ENCODE data around the gene LASP1.

LASP1 gene

GRCh38 chr17:38889745-38890409, 20.0 kb downstream of the LASP1 start:
- Mint-ChIP-seq H3K4me1 (peaks cover 92% of the 10 kb centered on the region), H3K4me3 (peak overlapping the region; percentile 41), H3K9me3 (no peaks in the 10 kb centered on the region), H3K36me3 (peaks cover 72% of the 10 kb centered on the region), H3K27me3 (peaks cover 4% of the 10 kb centered on the region), H3K27ac (peak overlapping the region; percentile 83)
- CTCF ChIA-PET, result no interaction called here
- DNase-seq, result no peak

GRCh38 chr17:38890410-38890746, 20.5 kb downstream of the LASP1 start:
- Mint-ChIP-seq H3K9me3 (no peaks in the 10 kb centered on the region), H3K4me3 (peak overlapping the region; percentile 41), H3K36me3 (peaks cover 67% of the 10 kb centered on the region), H3K27ac (peak overlapping the region; percentile 83), H3K4me1 (peaks cover 87% of the 10 kb centered on the region), H3K27me3 (peaks cover 4% of the 10 kb centered on the region)
- CTCF ChIA-PET, result no interaction called here
- peak; percentile 53 for DNase-seq

- Mint-ChIP-seq H3K4me3 (no peak overlapping the region), H3K4me1 (peaks cover 85% of the 10 kb centered on the region), H3K36me3 (peaks cover 61% of the 10 kb centered on the region), H3K27ac (peak overlapping the region; percentile 83), H3K27me3 (no peaks in the 10 kb centered on the region), H3K9me3 (no peaks in the 10 kb centered on the region)
- CTCF ChIA-PET, result no interaction called here
- DNase-seq, result no peak
These were observed 21.6 kb downstream of the LASP1 start for GRCh38 chr17:38891441-38891840.

- no peaks in the 10 kb centered on the region for H3K27me3 Mint-ChIP-seq
- H3K27ac Mint-ChIP-seq, result peak overlapping the region; percentile 83
- H3K9me3 Mint-ChIP-seq, result no peaks in the 10 kb centered on the region
- peaks cover 58% of the 10 kb centered on the region for H3K36me3 Mint-ChIP-seq
- CTCF ChIA-PET, result no interaction called here
- no peak overlapping the region for H3K4me3 Mint-ChIP-seq
- DNase-seq, result no peak
- H3K4me1 Mint-ChIP-seq, result peaks cover 86% of the 10 kb centered on the region
These were observed 22.2 kb downstream of the LASP1 start for GRCh38 chr17:38892083-38892482.

- no peaks in the 10 kb centered on the region for H3K27me3 Mint-ChIP-seq
- peaks cover 57% of the 10 kb centered on the region for H3K36me3 Mint-ChIP-seq
- no peak for DNase-seq
- CTCF ChIA-PET, result interaction anchor here (1.1 to 1.3 kb wide), 2 partner anchors 11 to 21 kb away, joined by 3 to 4 read pairs; no protein-coding TSS in a partner anchor
- H3K4me3 Mint-ChIP-seq, result no peak overlapping the region
- H3K9me3 Mint-ChIP-seq, result no peaks in the 10 kb centered on the region
- peak overlapping the region; percentile 49 for H3K27ac Mint-ChIP-seq
- peaks cover 88% of the 10 kb centered on the region for H3K4me1 Mint-ChIP-seq
These were observed 22.8 kb downstream of the LASP1 start for GRCh38 chr17:38892620-38893019.

GRCh38 chr17:38893113-38893512, 23.3 kb downstream of the LASP1 start:
- peaks cover 59% of the 10 kb centered on the region for H3K36me3 Mint-ChIP-seq
- no peaks in the 10 kb centered on the region for H3K9me3 Mint-ChIP-seq
- H3K27ac Mint-ChIP-seq, result peak overlapping the region; percentile 49
- H3K4me3 Mint-ChIP-seq, result no peak overlapping the region
- H3K27me3 Mint-ChIP-seq, result no peaks in the 10 kb centered on the region
- CTCF ChIA-PET, result interaction anchor here (1.1 to 1.3 kb wide), 2 partner anchors 12 to 22 kb away, joined by 3 to 4 read pairs; no protein-coding TSS in a partner anchor
- H3K4me1 Mint-ChIP-seq, result peaks cover 88% of the 10 kb centered on the region
- DNase-seq, result no peak

GRCh38 chr17:38893607-38894006, 23.7 kb downstream of the LASP1 start:
- CTCF ChIA-PET, result interaction anchor here (1.1 to 1.3 kb wide), 2 partner anchors 12 to 22 kb away, joined by 3 to 4 read pairs; no protein-coding TSS in a partner anchor
- H3K27ac Mint-ChIP-seq, result peak overlapping the region; percentile 49
- H3K36me3 Mint-ChIP-seq, result peaks cover 61% of the 10 kb centered on the region
- no peaks in the 10 kb centered on the region for H3K27me3 Mint-ChIP-seq
- DNase-seq, result peak; percentile 38
- peaks cover 88% of the 10 kb centered on the region for H3K4me1 Mint-ChIP-seq
- no peaks in the 10 kb centered on the region for H3K9me3 Mint-ChIP-seq
- no peak overlapping the region for H3K4me3 Mint-ChIP-seq

GRCh38 chr17:38894276-38894675, 24.4 kb downstream of the LASP1 start:
- H3K36me3 Mint-ChIP-seq, result peaks cover 59% of the 10 kb centered on the region
- H3K4me1 Mint-ChIP-seq, result peaks cover 88% of the 10 kb centered on the region
- H3K27ac Mint-ChIP-seq, result peak overlapping the region; percentile 49
- CTCF ChIA-PET, result no interaction called here
- H3K27me3 Mint-ChIP-seq, result no peaks in the 10 kb centered on the region
- no peaks in the 10 kb centered on the region for H3K9me3 Mint-ChIP-seq
- no peak overlapping the region for H3K4me3 Mint-ChIP-seq
- DNase-seq, result no peak

- Mint-ChIP-seq H3K4me1 (peaks cover 84% of the 10 kb centered on the region), H3K4me3 (no peak overlapping the region), H3K27me3 (no peaks in the 10 kb centered on the region), H3K27ac (peak overlapping the region; percentile 96), H3K36me3 (peaks cover 57% of the 10 kb centered on the region), H3K9me3 (no peaks in the 10 kb centered on the region)
- CTCF ChIA-PET, result interaction anchor here (1.3 kb wide), 1 partner anchor 25 kb away, joined by 3 read pairs; no protein-coding TSS in a partner anchor
- no peak for DNase-seq
These were observed 26.6 kb downstream of the LASP1 start for GRCh38 chr17:38896346-38896954.

- no peak for DNase-seq
- peaks cover 54% of the 10 kb centered on the region for H3K36me3 Mint-ChIP-seq
- H3K27me3 Mint-ChIP-seq, result no peaks in the 10 kb centered on the region
- H3K9me3 Mint-ChIP-seq, result no peaks in the 10 kb centered on the region
- CTCF ChIA-PET, result interaction anchor here (0.9 to 2.2 kb wide), 4 partner anchors 13 to 26 kb away, joined by 3 to 7 read pairs (median 4); no protein-coding TSS in a partner anchor
- peaks cover 79% of the 10 kb centered on the region for H3K4me1 Mint-ChIP-seq
- H3K4me3 Mint-ChIP-seq, result no peak overlapping the region
- H3K27ac Mint-ChIP-seq, result peak overlapping the region; percentile 96
These were observed 27.3 kb downstream of the LASP1 start for GRCh38 chr17:38897176-38897575.

- Mint-ChIP-seq H3K4me1 (peaks cover 73% of the 10 kb centered on the region), H3K27ac (peak overlapping the region; percentile 96), H3K4me3 (peak overlapping the region; percentile 69), H3K27me3 (no peaks in the 10 kb centered on the region), H3K36me3 (peaks cover 52% of the 10 kb centered on the region), H3K9me3 (no peaks in the 10 kb centered on the region)
- no peak for DNase-seq
- CTCF ChIA-PET, result interaction anchor here (0.9 to 2.2 kb wide), 6 partner anchors 10 to 85 kb away, joined by 3 to 7 read pairs (median 4); no protein-coding TSS in a partner anchor
These were observed 27.9 kb downstream of the LASP1 start for GRCh38 chr17:38897671-38898290.

GRCh38 chr17:38898291-38898679, 28.4 kb downstream of the LASP1 start:
- Mint-ChIP-seq H3K4me3 (peak overlapping the region; percentile 69), H3K27ac (peak overlapping the region; percentile 96), H3K27me3 (no peaks in the 10 kb centered on the region), H3K9me3 (no peaks in the 10 kb centered on the region), H3K4me1 (peaks cover 72% of the 10 kb centered on the region), H3K36me3 (peaks cover 55% of the 10 kb centered on the region)
- peak; percentile 53 for DNase-seq
- CTCF ChIA-PET, result interaction anchor here (1.2 to 2.2 kb wide), 6 partner anchors 9 to 84 kb away, joined by 3 to 7 read pairs (median 6); partner anchors contain the start of gene LASP1

- H3K4me1 Mint-ChIP-seq, result peaks cover 66% of the 10 kb centered on the region
- CTCF ChIA-PET, result interaction anchor here (1.3 to 2.2 kb wide), 5 partner anchors 9 to 84 kb away, joined by 4 to 7 read pairs (median 6); partner anchors contain the start of gene LASP1
- no peaks in the 10 kb centered on the region for H3K27me3 Mint-ChIP-seq
- peak; percentile 88 for DNase-seq
- peak overlapping the region; percentile 69 for H3K4me3 Mint-ChIP-seq
- peak overlapping the region; percentile 96 for H3K27ac Mint-ChIP-seq
- H3K36me3 Mint-ChIP-seq, result peaks cover 58% of the 10 kb centered on the region
- H3K9me3 Mint-ChIP-seq, result no peaks in the 10 kb centered on the region
These were observed 29.0 kb downstream of the LASP1 start for GRCh38 chr17:38898812-38899348.

- H3K9me3 Mint-ChIP-seq, result no peaks in the 10 kb centered on the region
- peaks cover 56% of the 10 kb centered on the region for H3K36me3 Mint-ChIP-seq
- no peaks in the 10 kb centered on the region for H3K27me3 Mint-ChIP-seq
- H3K27ac Mint-ChIP-seq, result peak overlapping the region; percentile 96
- peaks cover 61% of the 10 kb centered on the region for H3K4me1 Mint-ChIP-seq
- CTCF ChIA-PET, result interaction anchor here (0.8 to 1.7 kb wide), 3 partner anchors 8 to 30 kb away, joined by 3 to 6 read pairs (median 6); partner anchors contain the start of gene LASP1
- peak overlapping the region; percentile 69 for H3K4me3 Mint-ChIP-seq
- DNase-seq, result no peak
These were observed 29.6 kb downstream of the LASP1 start for GRCh38 chr17:38899421-38899820.
